GM21717 (cell line): Measurements from ENCODE around the gene HESX1.

Source experiments
- ATAC-seq: cut with Tn5 transposase; IDR thresholded peaks from one replicate; pipeline ENCODE4 v1.9.1; 2021; ENCODE audit warnings: mild to moderate bottlenecking, moderate library complexity; ENCODE audit not compliant: unreplicated experiment

Gene HESX1

DNA sequence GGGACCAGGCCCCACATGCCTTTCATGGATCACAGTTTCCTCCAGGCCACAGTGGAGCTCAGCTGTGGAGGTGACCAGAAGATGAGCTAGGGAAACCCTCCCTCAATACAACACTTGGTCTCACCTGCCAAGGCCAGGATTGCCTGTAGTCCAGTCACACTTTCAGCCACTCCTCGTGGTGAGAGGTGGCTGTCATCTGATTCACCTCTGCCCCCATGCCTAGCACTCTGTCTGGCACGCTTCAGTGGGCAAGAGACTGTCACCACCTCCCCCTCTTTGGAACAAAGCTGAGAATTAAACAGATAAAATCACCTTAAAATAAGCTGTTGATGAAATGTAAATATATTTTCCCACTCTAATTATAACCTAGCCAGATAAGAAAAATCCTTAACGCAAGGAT, 30.7 kb downstream of the HESX1 start:
- ATAC-seq: no peak

DNA sequence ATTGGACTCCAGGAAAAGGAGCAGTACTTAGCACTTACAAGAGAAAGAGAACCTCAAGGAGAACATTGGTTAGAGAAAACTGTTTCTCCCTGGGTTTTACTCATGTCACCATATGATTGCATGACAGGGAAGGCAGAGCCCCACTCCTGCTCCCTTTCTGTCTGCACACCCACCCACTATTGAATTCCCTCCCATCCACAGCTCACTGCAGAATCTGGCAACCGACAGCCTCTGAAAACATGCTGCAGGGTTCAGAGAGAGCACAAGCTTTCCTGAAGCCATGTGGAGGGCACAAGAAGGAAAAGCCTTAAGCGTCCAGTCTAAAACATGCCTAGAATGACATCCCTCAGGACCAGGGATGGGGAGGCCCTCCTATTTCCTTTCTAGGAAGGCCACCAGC, 31.6 kb downstream of the HESX1 start:
- no peak for ATAC-seq

DNA sequence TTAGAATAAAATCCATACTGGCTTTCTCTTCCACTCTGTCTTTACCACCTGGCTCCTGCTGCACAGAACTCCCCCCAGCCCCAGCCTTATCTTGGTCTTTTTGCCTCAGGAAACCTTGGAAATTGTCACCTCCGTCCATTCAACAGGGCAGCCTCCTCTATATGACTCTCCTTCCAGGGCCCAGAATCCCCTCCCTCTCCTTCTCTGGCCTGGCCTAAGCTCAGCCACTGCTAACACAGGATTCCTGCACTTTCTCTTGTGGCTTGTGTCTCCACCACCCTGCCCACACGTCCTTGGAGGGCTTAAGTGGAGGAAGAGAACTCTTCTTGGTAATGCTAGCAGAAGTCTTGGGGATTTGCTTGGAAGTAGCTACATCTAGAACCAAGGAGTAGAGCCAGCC, 33.1 kb downstream of the HESX1 start:
- no peak for ATAC-seq

DNA sequence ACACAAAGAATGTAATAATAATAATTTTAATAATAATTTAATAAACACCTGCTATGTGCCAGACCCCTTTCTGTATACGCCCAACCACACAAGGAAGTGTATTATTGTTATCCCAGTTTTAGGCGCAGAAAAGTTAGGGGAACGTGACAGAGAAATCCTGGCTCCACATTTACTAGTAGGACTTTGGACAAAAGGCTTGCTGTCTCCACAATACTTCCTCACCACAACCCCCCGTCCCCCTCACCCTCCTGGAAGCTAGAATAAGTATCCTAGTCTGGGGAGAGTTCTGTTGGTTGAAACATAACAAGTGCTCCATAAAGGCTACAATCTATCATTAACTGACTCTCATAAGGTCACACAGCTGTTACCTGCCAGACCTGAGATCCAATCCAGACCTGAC, 34.1 kb downstream of the HESX1 start:
- ATAC-seq: no peak

DNA sequence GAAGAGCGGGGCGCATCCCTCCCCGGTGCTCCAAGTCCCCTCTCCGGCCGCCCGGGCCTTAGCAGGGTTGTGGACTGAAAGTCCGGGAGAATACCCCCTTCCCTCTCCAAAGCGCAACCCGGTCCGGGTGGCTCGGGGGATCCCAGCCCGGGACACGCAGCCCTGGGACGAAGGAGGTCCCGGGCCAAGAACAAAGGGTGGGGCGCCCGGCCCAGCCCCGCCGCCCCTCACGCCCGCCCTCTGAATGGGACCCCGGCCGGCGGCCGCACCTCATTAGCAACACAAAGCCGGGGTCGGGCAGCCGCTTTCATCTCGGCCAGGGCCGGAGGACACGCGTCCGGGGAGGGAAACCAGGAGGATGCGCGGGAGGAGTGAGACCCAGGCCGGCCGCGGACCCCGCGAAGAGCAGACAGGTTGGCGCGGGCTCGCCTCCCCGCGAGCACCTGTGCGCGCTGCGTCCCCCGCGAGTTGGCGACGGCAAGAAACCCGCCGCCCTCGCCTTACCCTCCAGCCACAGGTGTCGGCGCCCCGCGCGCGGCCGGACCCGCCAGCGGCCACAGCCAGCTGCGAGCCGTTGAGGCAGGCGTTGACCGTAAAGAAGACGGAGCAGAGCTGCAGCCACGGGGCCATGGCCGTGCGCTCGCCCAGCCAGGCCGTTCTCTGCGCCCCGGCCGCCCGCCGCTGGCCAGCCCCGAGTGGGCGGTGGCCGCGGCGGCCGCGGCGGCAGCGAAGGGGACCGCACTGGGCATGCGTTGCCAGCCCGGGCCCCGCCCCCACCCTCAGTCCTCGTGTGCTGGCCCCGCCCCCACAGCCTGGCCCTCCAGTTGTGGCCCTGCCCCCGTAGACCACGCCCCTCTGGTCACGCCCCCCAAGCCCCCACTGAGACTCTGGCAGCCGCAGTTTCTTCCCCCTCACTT, 34.9 kb downstream of the HESX1 start, which contains the start of gene IL17RD:
Gene IL17RD, minus strand, starts transcription at position 697 of the 917 bp plus-strand sequence. Its CDS starts 67 bp downstream, at position 630.
- ATAC-seq: peak; percentile 50

DNA sequence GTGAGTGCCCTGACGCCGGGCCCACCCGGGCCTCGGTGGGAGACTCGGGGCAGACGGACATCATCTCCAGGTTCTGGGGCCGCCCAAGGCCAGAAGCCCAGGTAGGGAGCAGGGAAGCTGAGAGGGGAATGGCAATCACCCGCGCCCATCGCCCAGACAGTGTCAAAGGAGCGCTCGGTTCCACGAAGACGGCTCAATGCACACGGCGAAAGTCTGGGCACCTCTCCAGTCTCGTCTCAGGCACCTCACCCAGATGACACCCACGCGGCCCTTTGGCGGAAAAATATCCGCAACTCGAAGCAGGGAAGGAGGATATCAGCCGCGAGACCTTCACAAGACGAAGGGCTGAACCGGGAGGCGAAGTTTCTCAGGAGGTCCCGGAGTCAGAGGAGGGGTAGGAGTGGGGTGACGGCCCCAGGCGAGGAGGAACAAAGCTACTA, 35.5 kb downstream of the HESX1 start:
- no peak for ATAC-seq

DNA sequence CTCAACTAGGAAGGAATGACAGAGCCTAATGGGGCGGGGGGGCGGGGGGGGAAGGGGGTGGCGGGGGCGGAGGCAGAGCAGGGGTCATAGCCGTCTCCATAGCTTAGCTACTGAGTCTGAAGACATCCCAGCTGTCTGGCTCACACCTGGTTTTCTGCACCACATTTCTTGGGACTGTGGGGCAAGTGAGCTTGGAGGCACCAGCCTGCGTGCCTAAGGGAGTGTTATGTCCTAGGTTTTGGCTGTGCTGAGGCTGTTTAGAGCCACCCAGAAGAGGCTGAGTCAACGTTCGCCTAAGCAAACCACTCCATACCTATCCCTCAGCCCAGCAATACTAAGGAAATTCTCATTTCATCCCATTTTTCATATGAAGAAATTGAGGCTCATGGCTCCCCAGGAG, 36.0 kb downstream of the HESX1 start:
- ATAC-seq: no peak

DNA sequence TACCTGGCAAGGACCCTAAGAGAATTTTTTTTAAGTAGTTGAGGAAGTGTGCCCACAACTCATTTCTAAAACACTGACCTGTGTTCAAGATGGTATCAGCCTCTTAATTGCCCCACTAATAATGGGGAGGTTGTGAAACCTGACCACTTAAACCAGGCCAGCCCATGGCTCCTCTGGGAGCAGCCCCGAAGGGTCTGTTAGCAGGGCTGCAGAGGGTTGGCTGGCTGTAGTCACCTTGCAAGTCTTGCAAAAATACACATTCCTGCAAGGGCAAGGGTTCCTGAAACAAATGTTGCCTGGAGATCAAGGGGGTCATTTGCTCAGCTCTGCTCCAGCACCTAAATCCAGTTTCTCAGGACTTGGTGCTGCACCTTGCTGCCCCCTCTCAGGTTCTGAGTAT, 37.9 kb downstream of the HESX1 start:
- ATAC-seq: no peak

DNA sequence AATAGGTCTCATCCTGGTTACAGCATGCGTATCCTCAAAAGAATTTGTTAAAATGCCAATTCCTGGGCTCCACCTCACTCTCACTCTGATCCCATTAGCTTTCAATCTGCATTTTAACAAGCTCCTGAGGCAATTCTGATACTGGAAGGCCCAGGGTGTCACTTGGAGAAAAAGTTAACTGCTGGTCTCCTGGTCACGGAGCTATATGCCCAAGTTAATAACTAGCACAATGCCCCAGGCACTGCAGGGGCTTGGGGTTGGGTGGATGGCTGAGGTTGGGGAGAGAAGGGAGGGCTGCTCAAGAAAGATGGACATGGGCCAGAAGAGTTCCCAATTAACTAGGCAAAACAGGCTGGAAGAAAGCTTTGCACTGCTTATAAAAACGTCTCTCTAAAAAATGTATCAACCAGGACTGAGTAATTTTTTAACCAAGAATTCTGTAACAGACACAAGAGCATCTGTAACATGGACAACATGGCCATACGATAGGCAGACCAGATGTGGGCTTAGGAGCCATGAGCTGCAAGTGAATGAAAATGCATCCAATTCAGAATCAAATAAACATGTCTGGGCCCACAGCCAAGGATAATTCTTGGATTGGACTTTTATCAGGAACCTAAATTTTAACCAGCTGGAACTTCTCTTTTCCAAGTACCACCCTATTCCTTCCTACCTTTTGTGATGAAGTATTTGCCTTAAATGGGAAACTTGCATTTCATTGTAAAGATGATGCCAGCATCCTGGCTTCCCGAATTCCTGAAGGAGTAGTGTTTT, 38.8 kb downstream of the HESX1 start:
- no peak for ATAC-seq

DNA sequence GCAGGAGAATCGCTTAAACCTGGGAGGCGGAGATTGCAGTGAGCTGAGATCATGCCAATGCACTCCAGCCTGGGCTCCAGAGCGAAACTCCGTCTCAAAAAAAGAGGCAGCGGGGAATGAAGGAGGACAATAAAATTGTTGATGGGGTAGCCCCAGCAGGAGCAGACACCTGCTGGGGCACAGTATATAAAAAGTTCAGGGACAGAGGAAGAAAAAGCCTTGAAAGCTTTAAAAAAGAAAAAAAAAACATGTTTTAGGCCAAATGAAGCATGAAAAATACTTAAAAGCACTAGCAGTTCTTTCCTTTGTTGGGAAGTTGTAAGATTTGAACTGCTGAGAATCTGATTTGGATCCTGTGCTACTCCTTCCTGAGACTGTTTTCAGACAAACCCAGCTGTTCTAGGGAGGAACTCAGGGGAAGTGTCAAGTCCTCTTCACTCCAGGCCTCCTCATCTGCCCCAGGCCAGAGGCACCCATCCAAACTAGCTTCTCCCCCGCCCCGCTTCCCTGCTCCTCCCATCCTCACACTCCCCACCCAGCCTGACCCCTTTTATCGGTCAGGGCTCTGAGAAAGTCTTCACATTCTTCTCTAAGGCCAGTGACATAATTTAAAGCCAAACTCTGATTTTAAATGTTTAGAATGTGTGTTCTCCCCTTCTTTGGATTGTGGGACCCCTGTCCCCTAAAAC, 39.6 kb downstream of the HESX1 start:
- no peak for ATAC-seq

DNA sequence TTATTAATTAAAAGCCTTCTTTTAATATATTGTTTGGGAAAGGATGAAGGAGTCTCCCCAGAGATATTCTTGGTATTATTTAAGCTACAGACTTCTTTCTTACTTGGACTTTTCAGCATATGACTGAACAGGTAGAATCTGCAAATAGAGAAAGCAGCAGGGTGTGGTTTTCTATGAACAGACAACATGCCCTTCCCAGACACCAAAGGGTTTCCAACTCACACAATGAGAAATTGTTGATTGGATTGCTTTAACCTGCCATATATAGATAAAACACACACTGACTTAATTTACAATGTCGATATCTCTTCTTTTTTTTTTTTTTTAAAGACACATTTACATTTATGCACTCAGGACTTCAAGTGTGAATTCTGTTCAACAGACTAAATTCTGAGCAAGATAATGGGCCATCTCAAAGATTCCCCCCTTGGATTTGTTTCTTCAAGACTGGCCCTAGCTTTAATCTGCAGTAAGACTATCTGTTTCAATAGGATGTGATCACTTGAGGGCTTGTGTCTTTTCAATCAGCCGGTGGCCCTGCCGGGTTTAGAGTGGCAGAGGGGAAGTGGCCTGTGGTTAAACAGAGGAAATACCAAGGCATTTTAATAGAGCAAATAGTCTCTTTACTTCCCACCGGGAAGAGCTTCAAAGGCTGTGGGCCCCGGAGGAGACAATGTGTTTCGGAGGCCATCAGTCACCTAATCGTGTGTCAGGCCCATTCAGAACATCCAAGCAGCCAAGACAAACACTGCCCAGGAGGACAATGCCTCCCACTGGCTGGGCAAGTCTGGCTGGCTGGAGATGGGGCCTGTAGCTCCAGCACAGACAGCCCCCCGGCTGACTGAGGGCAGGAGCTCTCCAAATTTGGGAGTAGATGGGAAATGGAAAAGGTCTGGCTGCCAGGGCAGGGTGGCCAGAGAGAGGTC, 40.7 kb downstream of the HESX1 start:
- no peak for ATAC-seq

DNA sequence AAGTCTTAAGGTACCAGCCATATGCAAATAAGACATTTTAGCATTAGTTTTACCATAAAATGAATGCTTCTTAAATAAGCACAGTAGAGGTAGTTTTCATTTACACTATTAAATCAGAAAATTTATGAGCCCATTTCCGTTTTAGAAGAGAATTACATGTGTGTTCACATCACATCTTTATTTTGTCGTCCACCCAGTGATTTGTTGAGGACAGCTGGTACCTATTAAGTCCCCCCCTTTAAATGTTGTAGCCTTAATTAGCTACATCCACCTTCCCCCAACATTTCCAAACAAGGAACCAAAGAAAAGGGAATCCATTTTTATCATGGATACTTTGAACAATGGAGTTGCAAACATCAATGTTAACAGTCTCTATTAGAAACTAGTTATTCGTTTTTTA, 41.5 kb downstream of the HESX1 start:
- no peak for ATAC-seq

DNA sequence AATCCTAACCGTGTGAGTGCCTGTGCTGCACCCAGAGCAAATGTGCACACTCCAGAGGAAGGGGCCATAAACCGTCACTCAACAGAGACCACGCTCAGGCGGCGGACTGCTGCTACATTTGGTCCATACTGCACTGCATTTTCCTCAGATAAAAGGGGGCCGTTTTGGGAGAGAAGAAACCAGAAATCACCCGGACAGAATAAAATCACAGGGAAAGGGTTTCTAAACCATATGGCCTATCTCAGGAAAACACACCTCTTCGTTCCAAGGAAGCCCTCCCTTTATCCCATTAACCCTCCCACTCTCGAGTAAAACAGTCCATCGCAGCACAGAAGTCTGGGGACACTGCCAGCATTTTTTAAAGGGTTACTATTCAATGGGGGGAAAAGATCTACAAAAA, 42.2 kb downstream of the HESX1 start:
- ATAC-seq: no peak

DNA sequence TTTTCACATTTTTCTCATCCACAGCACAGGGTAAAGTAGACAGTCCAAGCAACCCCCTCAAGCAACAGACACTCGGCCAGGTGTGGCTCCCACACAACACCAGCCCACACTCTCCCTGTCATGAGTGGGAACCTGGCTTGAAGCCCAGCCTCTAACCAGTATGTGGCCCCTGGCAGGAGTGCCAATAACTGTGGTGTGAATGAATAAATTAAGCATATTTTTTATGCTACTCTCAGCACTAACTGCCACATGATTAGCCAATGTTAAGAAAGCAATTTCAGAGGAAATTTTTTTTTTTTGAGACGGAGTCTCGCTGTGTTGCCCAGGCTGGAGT, 44.5 kb downstream of the HESX1 start:
- no peak for ATAC-seq

DNA sequence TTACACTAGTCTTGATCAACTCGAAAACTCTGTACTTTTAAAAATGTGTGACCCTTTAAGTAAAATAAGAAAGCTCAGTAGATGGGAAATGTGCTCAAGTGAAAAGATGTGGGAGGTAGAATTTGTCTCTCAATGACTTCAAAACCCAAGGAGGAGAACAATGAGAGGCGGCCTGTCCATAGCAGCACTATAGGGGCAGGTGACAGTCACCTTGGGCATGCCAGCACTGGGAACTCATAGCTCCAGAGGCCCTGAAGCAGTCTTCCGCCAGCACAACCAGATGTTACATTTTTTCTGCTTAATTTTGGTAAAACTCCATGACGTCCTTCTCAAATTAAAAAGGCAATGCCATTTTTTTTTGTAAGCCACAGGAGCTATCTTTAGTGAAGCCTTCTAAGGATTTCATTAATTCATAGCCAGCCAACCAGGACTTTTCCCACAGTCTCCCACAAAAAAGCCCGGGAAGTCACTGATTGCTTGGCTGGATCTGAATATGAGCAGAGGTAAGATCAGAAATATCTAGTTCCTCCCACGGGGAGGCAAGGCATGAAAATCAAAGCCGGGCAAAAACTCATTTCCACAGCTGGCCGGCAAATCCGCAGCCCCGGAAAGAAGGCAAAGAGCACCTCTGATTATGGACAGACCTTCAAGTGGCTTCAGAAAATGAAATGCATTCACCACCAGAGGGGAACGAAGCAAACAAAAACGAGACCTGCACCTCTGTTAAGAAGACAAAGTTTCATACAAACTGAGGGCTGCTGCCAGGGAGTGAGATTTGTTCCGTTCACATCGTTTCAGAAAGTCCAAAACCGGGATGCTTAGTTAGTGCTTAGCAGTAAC, 45.1 kb downstream of the HESX1 start:
- no peak for ATAC-seq

DNA sequence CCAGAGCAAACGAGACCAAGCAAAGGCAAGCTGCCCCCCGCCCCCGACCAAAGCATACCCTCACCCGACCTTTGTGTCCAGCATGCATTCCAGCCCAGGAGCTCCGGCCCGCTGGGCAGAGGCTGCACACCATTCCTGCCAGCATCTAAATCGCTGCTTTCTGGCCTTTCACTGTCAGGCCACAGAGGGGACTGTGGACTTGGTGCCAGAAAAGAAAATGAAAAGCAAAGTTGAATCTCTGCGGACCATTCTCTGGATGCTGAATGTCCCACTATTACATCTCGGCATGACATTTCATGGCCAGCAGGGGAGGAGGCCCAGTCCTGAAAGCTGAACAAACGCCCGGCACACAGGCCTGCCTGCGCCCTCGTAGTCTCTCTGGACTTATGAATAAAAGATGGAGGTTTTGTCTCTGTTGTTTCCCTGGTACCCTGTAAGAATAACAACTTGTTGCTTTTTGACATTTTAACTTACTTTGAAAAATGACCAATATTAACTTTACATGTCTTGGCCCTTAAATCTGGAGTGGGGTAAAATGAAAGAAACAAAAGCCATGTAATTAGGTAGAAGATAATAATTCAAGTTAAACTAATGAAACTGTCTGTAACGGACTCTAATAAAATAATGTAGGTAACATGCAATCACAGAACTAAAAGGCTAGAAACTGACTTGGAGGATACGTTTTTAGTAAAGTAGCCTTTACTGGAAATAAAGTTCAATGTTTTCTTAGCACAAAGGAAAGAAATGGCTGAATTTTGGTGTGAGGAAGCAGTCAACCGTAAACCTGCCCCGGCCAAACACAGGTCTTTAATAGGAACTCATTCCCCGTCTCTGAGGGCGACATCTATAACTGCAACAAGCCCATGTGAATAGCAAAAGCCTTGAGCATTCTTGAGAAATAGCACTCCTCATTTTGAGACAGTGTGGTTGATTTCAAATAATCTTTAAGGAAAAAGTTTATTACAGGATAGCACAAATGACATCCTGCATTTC, 47.3 kb downstream of the HESX1 start:
- ATAC-seq: no peak

DNA sequence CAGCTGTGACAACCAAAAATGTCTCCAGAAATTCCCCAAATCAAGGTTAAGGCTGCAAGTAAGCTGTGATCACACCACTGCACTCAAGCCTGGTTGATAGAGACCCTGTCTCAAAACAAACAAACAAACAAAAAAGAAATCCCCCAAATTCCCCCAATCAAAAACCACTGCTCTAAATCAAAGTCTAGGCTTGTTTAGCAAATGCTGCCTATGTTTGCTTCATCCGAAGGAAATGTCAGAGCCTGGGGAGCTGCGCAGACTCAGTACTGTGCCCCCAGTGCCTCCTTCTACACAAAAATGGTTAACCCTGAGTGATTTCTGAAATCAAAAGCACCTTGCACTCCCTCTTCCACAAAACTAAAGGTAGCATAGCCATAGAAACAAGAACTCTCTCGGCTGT, 48.0 kb downstream of the HESX1 start:
- ATAC-seq: no peak

DNA sequence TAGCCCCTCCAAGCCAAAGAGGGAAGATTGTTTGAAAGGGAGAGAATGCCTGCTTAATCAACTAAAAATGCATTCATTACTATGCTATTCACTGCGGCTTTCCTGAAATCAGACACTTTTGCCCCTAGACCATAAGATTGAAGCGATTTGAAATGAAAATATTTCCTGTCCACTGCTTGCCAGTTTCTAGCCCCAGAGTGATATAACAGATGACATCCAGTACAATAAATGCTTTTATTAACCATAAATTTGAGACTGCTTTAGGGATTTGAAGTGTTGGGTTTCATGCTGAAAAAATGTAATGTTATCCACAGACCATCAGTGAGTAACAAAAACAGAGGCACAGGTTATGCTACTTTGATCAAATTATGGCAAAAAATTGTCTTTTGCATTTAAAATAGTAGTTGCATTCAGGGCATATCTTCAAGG, 48.7 kb downstream of the HESX1 start:
- ATAC-seq: no peak
